Forelimb muscle (tissue), 1 donor: ENCODE data around the gene RUSC1. TPM values are rescaled to one million over a fixed set of nuclear protein-coding genes. Genes with fewer than 3 reads are reported as not detected.

Source experiments
- polyA plus RNA-seq: library from polyadenylated mRNA; unstranded; fragments of 120-200 nt; gene quantifications from one replicate; pipeline ENCODE4 v1.2.1, GENCODE V29; 2013; ENCODE audit not compliant: insufficient read length

RUSC1 gene
- polyA plus RNA-seq, 1 donor = 27.9 TPM

Other genes starting within 250 kb of the RUSC1 start
- gene EFNA3, start 242.1 kb upstream of the RUSC1 start, polyA plus RNA-seq = 2.1 TPM
- 20.6 TPM for gene EFNA1, start 193.0 kb upstream of the RUSC1 start, polyA plus RNA-seq
- gene SLC50A1, start 185.0 kb upstream of the RUSC1 start, polyA plus RNA-seq = 18.6 TPM
- 23.9 TPM for gene DPM3, start 180.4 kb upstream of the RUSC1 start, polyA plus RNA-seq
- 85.3 TPM for gene KRTCAP2, start 147.6 kb upstream of the RUSC1 start, polyA plus RNA-seq
- 0.46 TPM for gene TRIM46, start 147.0 kb upstream of the RUSC1 start, polyA plus RNA-seq
- 63.0 TPM for gene THBS3, start 113.0 kb upstream of the RUSC1 start, polyA plus RNA-seq
- 16.9 TPM for gene MTX1, start 112.2 kb upstream of the RUSC1 start, polyA plus RNA-seq
- 16.3 TPM for gene ENTREP3, start 65.4 kb upstream of the RUSC1 start, polyA plus RNA-seq
- gene SCAMP3, start 58.5 kb upstream of the RUSC1 start, polyA plus RNA-seq = 44.4 TPM
- gene CLK2, start 47.4 kb upstream of the RUSC1 start, polyA plus RNA-seq = 37.0 TPM
- gene HCN3, start 43.4 kb upstream of the RUSC1 start, polyA plus RNA-seq = 4.3 TPM
- gene PKLR, start 19.5 kb upstream of the RUSC1 start, polyA plus RNA-seq = 0.09 TPM
- gene FDPS, start 12.0 kb upstream of the RUSC1 start, polyA plus RNA-seq = 115 TPM
- gene ASH1L, start 241.9 kb downstream of the RUSC1 start, polyA plus RNA-seq = 27.0 TPM